Stomach (tissue), 9 donors: ENCODE results near the gene ANAPC2. TPM values are rescaled to one million over a fixed set of nuclear protein-coding genes. Genes with fewer than 3 reads are reported as not detected.
A peak's percentile ranks its signal among the peaks of the same experiment; 100 is the strongest.

Experiments used
- DNase-seq, 2 donors: peaks; one replicate each; pipeline versions ENCODE4 v3.0.0 to v3.0.0-alpha.2; 2013 to 2019
- H3K27ac ChIP-seq, 5 donors: fragments of 200-600 bp in 4 of 5; sonication (generic) in 4 of 5; one replicate each; pipeline ENCODE4 v1.5.1; 2013 to 2019; ENCODE audit warnings: mild to moderate bottlenecking in 1 of 5, moderate library complexity in 1 of 5
- H3K27me3 ChIP-seq, 3 donors: fragments of 200-600 bp; sonication (generic); one replicate each; pipeline ENCODE4 v1.5.1; 2017 to 2019; ENCODE audit warnings: mixed run types in 1 of 3
- H3K36me3 ChIP-seq, 4 donors: fragments of 200-600 bp; sonication (generic); 1 replicate in 3 of 4; 2 replicates in 1 of 4; pipeline ENCODE4 v1.5.1; 2016 to 2019
- H3K4me1 ChIP-seq, 4 donors: fragments of 200-600 bp; sonication (generic); one replicate each; pipeline ENCODE4 v1.5.1; 2016 to 2019
- H3K4me3 ChIP-seq, 4 donors: fragments of 200-600 bp; sonication (generic) in 3 of 4; one replicate each; pipeline ENCODE4 v1.5.1; 2016 to 2019; ENCODE audit warnings: mild to moderate bottlenecking in 1 of 4
- H3K9me3 ChIP-seq, 4 donors: fragments of 200-600 bp; sonication (generic); one replicate each; pipeline ENCODE4 v1.5.1; 2016 to 2019
- EP300 ChIP-seq: sonication (generic); formaldehyde crosslinking; IDR thresholded peaks from one replicate; pipeline ENCODE4 v1.6.1; 2017; ENCODE audit warnings: antibody characterized with exemption
- POLR2A ChIP-seq, 4 donors: fragments of 450-650 bp; IDR thresholded peaks; one replicate each; pipeline ENCODE4 v1.6.1; 2016; ENCODE audit warnings: antibody characterized with exemption in 4 of 4, control low read depth in 2 of 4, mild to moderate bottlenecking in 1 of 4, moderate library complexity in 1 of 4
- POLR2AphosphoS5 ChIP-seq, 3 donors: sonication (generic); formaldehyde crosslinking; IDR thresholded peaks; one replicate each; pipeline ENCODE4 v1.6.1; 2016; ENCODE audit warnings: antibody characterized with exemption in 3 of 3
- WGBS, 5 donors: extraction: QIAGEN DNeasy Blood & Tissue Kit in 3 of 5; methylation state at CpG; one replicate each; pipeline versions ENCODE4 v1.1.5 to v1.1.7; 2013 to 2018; 5-methylcytosine and 5-hydroxymethylcytosine counted together
- intact Hi-C: fragments of 100-400 bp; cut with DNase I; formaldehyde crosslinking; loops from one replicate; pipeline ENCODE4 v1.15.1; 2023; ENCODE audit warnings: low total_unique reads
- polyA plus RNA-seq, 3 donors: library from polyadenylated mRNA; stranded (reverse); fragments of 200-250 nt; gene quantifications; one replicate each; pipeline ENCODE4 v1.2.3, GENCODE V29; 2013
- total RNA-seq, 5 donors: library from RNA; depleted of rRNA; stranded (reverse); fragments of >200 nt; gene quantifications; one replicate each; pipeline versions ENCODE4 v1.1.0 to v1.2.3, GENCODE V29; 2014 to 2016
- TF ChIP-seq, protein P1 (sequence below), 7 experiments: fragments of 450-650 bp in 4 of 7; fragments of 200-600 bp in 3 of 7; sonication (generic) in 3 of 7; IDR thresholded peaks; one replicate each; pipeline ENCODE4 v1.5.1; 2016 to 2019; ENCODE audit warnings: antibody characterized with exemption in 7 of 7, control low read depth in 2 of 7, mild to moderate bottlenecking in 1 of 7
- donor health status: healthy with polysubstance abuse.
- donor health status: Bipolar disorder and iron deficiency.
- donor health status: healthy.

The ANAPC2 gene
- total and polyA plus RNA-seq, 8 donors = 26.1 to 147 (median 41.8) TPM

DNA sequence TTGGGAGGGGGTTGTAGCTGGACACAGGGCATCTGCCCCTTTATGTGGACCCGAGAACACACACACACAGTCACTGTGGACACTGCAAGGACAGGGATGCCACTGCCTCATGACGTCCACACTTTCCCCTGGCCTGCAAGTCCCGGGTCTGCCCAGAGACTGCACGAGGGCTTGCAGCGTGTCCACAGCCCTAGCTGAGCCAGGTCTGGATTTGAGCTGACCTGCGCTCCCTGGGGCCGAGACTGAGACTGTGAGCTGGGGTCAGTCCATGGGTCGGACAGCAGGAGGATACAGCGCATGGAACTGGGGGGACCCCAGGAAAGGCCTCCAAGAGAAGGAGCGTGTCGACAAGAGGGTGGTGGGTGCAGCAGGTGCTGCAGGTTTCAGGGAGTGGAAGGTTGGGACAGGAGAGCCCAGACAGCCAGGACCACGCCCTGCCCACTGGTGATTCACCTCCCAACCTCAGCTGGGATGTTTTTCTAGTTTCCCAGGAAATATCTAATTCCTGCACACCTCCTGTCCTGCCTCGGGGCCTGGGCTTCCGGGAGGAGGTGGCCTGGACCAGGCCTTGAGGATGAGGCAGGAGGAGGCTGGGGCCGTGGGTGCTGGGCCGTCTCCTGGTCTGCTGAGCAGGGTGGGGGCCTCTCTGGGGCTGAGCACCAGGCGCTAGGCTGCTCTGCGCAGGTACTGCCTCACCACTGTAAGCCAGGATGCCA is 38.1 kb upstream of the ANAPC2 start:
- no peak overlapping the region for H3K4me3 ChIP-seq
- no peaks in the 10 kb centered on the region for H3K9me3 ChIP-seq
- intact Hi-C loops = loop anchor here (5.0 kb wide), 1 partner anchor 109 kb away; no protein-coding TSS in a partner anchor
- 48 to 64% (median 49%) methylated on average over 18 of the region's 18 CpGs for WGBS, 5 donors
- H3K4me1 ChIP-seq = peaks cover 36 to 66% (median 65%) of the 10 kb centered on the region in 4 donors
- H3K27me3 ChIP-seq = peaks cover 3 to 54% (median 34%) of the 10 kb centered on the region in 3 donors
- TF ChIP-seq EP300 = no peak
- no peak for TF ChIP-seq POLR2AphosphoS5 (IDR thresholded peaks at IDR 0.05)
- TF ChIP-seq, protein P1, sequence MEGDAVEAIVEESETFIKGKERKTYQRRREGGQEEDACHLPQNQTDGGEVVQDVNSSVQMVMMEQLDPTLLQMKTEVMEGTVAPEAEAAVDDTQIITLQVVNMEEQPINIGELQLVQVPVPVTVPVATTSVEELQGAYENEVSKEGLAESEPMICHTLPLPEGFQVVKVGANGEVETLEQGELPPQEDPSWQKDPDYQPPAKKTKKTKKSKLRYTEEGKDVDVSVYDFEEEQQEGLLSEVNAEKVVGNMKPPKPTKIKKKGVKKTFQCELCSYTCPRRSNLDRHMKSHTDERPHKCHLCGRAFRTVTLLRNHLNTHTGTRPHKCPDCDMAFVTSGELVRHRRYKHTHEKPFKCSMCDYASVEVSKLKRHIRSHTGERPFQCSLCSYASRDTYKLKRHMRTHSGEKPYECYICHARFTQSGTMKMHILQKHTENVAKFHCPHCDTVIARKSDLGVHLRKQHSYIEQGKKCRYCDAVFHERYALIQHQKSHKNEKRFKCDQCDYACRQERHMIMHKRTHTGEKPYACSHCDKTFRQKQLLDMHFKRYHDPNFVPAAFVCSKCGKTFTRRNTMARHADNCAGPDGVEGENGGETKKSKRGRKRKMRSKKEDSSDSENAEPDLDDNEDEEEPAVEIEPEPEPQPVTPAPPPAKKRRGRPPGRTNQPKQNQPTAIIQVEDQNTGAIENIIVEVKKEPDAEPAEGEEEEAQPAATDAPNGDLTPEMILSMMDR (IDR thresholded peaks at IDR 0.05) = no peak
- no peak for TF ChIP-seq POLR2A (IDR thresholded peaks at IDR 0.05)
- H3K27ac ChIP-seq = peak overlapping the region; percentile 75 to 98 (median 81)
- no peaks in the 10 kb centered on the region for H3K36me3 ChIP-seq
- peak in 1 of 2 donors; percentile 57 for DNase-seq

DNA sequence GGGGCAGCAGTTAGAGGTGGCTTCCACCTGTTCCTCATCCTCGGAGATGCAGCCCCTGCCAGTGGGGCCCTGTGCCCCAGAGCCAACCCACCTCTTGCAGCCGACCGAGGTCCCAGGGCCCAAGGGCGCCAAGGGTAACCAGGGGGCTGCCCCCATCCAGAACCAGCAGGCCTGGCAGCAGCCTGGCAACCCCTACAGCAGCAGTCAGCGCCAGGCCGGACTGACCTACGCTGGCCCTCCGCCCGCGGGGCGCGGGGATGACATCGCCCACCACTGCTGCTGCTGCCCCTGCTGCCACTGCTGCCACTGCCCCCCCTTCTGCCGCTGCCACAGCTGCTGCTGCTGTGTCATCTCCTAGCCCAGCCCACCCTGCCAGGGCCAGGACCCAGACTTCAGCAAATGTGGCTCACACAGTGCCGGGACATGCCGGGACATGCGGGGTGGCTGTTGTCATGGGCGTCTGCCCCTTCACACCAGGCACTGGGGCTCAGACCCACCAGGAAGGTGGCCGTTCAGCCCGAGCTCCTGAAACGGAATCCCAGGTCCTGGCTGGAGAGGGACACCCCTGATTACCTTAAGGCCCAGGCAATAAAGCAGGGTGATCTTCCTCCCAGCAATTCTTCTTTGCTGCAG is 37.5 kb upstream of the ANAPC2 start:
- intact Hi-C loops = loop anchor here (5.0 kb wide), 1 partner anchor 109 kb away; no protein-coding TSS in a partner anchor

DNA sequence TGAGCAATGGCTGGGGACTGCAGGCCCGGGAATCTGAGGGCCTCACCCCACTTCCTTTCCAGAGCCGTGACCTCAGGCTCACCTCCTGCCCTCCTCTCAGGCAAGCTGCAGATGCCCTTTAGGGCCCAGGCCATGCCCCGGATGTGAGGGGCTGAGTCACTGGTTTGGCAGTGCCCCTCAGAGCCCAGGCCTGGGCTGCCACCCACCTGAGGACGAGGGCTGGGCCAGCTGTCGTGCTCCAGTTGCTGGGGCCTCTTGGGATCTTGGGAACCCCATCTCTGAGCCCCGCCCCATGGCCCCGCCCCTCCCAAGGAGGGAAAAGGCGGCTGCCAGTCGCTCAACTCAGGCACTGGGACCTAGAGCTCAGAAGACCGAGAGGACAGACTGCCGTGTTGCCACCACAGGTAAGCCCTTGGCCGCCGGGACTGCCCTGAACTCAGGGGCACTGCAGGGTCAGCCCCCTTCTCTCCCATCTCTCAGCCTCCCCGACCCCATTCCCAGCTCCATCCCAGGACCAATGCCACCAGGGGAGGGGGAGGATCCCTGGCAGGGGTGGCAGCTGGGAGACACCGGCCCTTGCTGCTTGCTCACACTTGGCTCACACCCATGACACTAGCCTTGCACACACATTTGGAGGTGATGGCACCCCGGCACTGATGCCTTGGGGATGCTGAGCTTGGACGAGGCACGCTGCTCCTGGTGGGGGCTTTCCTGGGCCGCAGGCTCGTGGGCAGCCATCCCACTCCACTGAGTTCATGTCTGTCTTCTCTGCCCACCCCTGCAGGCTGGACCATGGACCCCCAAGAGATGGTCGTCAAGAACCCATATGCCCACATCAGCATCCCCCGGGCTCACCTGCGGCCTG is 36.7 kb upstream of the ANAPC2 start, which contains the start of gene CYSRT1:
TSS of gene CYSRT1 (plus strand) at position 345 of the 865 bp plus-strand sequence. CDS start at position 793, 448 bp downstream.
- Histone ChIP-seq H3K36me3 (no peaks in the 10 kb centered on the region), H3K27me3 (peaks cover 3 to 46% (median 21%) of the 10 kb centered on the region in 3 donors), H3K4me1 (peaks cover 42 to 81% (median 78%) of the 10 kb centered on the region in 4 donors), H3K4me3 (peak within 1 kb of the TSS; percentile 70 to 73 (median 72)), H3K9me3 (no peaks in the 10 kb centered on the region), H3K27ac (peak within 1 kb of the TSS; percentile 92 to 98 (median 94))
- peak; percentile 49 to 64 for DNase-seq
- no peak for TF ChIP-seq POLR2AphosphoS5 (IDR thresholded peaks at IDR 0.05)
- no peak for TF ChIP-seq EP300
- TF ChIP-seq POLR2A (IDR thresholded peaks at IDR 0.05) = no peak
- TF ChIP-seq, protein P1 (IDR thresholded peaks at IDR 0.05) = no peak
- intact Hi-C loops = loop anchor here (5.0 kb wide), 1 partner anchor 108 kb away; no protein-coding TSS in a partner anchor
- WGBS, 5 donors = 44 to 64% (median 50%) methylated on average over 12 to 23 of the region's 23 CpGs

More for the DNA sequence above, 37.5 kb upstream of the ANAPC2 start:
- no peak for DNase-seq
- Histone ChIP-seq H3K4me3 (peak overlapping the region in 1 of 4 donors; percentile 16), H3K36me3 (no peaks in the 10 kb centered on the region), H3K4me1 (peaks cover 42 to 73% (median 72%) of the 10 kb centered on the region in 4 donors), H3K27me3 (peaks cover 3 to 53% (median 29%) of the 10 kb centered on the region in 3 donors), H3K27ac (peak overlapping the region; percentile 75 to 98 (median 81)), H3K9me3 (no peaks in the 10 kb centered on the region)
- TF ChIP-seq, protein P1 (IDR thresholded peaks at IDR 0.05) = no peak
- no peak for TF ChIP-seq POLR2A (IDR thresholded peaks at IDR 0.05)
- TF ChIP-seq POLR2AphosphoS5 (IDR thresholded peaks at IDR 0.05) = no peak
- no peak for TF ChIP-seq EP300
- 80 to 88% (median 82%) methylated on average over 3 to 21 of the region's 21 CpGs for WGBS, 5 donors
